KMS-11 (cell line): ENCODE results near the gene TCF23.
A peak's percentile ranks its signal among the peaks of the same experiment; 100 is the strongest.

ENCODE experiments used
- H2AFZ ChIP-seq: fragments of 200-600 bp; sonication (generic); 2 replicates; pipeline ENCODE4 v1.6.1; 2016; ENCODE audit warnings: antibody characterized with exemption, mixed run types, low read depth
- H3K27ac ChIP-seq: fragments of 200-600 bp; sonication (generic); 2 replicates; pipeline ENCODE4 v1.6.1; 2016; ENCODE audit warnings: mild to moderate bottlenecking, mixed run types
- H3K27me3 ChIP-seq: fragments of 200-600 bp; sonication (generic); 2 replicates; pipeline ENCODE4 v1.6.1; 2017; ENCODE audit warnings: mild to moderate bottlenecking, low read depth, mixed run types, moderate library complexity; ENCODE audit not compliant: insufficient read depth
- H3K36me3 ChIP-seq: fragments of 200-600 bp; sonication (generic); 2 replicates; pipeline ENCODE4 v1.6.1; 2017; ENCODE audit warnings: mild to moderate bottlenecking, mixed run types; ENCODE audit not compliant: insufficient read depth
- H3K4me1 ChIP-seq: fragments of 200-600 bp; sonication (generic); 2 replicates; pipeline ENCODE4 v1.6.1; 2016; ENCODE audit warnings: mild to moderate bottlenecking, low read depth, mixed run types; ENCODE audit not compliant: poor library complexity, severe bottlenecking
- H3K4me2 ChIP-seq: fragments of 200-600 bp; sonication (generic); 2 replicates; pipeline ENCODE4 v1.7.0; 2016; ENCODE audit warnings: mild to moderate bottlenecking, mixed run types
- H3K4me3 ChIP-seq: fragments of 200-600 bp; sonication (generic); IDR thresholded peaks from 2 replicates; pipeline ENCODE4 v1.6.1; 2017; ENCODE audit warnings: low read depth, low read length, mixed read lengths; ENCODE audit not compliant: insufficient read depth
- H3K79me2 ChIP-seq: fragments of 200-600 bp; sonication (generic); 2 replicates; pipeline ENCODE4 v1.6.1; 2016; ENCODE audit warnings: low read depth, mixed run types; ENCODE audit not compliant: insufficient read depth
- H3K9ac ChIP-seq: fragments of 200-600 bp; sonication (generic); 2 replicates; pipeline ENCODE4 v1.6.1; 2016; ENCODE audit warnings: mild to moderate bottlenecking, mixed run types
- H4K20me1 ChIP-seq: fragments of 200-600 bp; sonication (generic); 2 replicates; pipeline ENCODE4 v1.6.1; 2016; ENCODE audit warnings: mild to moderate bottlenecking, mixed run types; ENCODE audit not compliant: insufficient read depth
- TF ChIP-seq, protein P1 (sequence below): fragments of 200-600 bp; sonication (generic); conservative IDR thresholded peaks from 2 replicates; pipeline ENCODE4 v1.6.1; 2017; ENCODE audit warnings: low read depth, mild to moderate bottlenecking, antibody characterized with exemption, low read length, moderate library complexity, mixed read lengths

TCF23 gene

DNA sequence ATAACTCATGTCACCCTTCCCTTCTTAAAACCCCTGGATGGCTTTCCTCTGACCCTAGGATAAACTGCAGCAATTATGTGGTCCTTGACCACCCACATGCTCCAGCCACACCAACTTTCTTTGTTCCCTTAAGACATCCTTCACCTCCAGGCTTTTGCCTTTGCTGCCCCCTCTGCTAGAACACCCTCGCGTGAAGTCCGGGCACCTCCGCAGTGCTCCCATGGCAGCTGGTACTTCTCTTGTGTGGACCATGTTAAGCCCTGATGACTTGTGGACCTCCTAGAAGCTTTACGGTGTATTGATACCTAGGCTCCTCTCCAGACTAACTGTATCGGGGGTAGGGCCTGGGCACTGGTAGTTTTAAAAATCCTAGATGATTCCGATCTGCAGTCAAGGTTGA, 26.0 kb upstream of the TCF23 start:
- TF ChIP-seq, protein P1, sequence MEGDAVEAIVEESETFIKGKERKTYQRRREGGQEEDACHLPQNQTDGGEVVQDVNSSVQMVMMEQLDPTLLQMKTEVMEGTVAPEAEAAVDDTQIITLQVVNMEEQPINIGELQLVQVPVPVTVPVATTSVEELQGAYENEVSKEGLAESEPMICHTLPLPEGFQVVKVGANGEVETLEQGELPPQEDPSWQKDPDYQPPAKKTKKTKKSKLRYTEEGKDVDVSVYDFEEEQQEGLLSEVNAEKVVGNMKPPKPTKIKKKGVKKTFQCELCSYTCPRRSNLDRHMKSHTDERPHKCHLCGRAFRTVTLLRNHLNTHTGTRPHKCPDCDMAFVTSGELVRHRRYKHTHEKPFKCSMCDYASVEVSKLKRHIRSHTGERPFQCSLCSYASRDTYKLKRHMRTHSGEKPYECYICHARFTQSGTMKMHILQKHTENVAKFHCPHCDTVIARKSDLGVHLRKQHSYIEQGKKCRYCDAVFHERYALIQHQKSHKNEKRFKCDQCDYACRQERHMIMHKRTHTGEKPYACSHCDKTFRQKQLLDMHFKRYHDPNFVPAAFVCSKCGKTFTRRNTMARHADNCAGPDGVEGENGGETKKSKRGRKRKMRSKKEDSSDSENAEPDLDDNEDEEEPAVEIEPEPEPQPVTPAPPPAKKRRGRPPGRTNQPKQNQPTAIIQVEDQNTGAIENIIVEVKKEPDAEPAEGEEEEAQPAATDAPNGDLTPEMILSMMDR: no peak
- H3K4me2 ChIP-seq: peak overlapping the region; percentile 67; the same call in 1 of the 2 replicates
- no peaks in the 10 kb centered on the region for H3K79me2 ChIP-seq
- no peaks in the 10 kb centered on the region for H4K20me1 ChIP-seq
- H3K27ac ChIP-seq: no peak overlapping the region
- peaks cover 9% of the 10 kb centered on the region for H3K4me1 ChIP-seq
- peak overlapping the region; percentile 78; the same call in 1 of the 2 replicates for H2AFZ ChIP-seq
- H3K9ac ChIP-seq: no peak overlapping the region
- no peak overlapping the region for H3K4me3 ChIP-seq
- H3K27me3 ChIP-seq: no peaks in the 10 kb centered on the region
- no peaks in the 10 kb centered on the region for H3K36me3 ChIP-seq

DNA sequence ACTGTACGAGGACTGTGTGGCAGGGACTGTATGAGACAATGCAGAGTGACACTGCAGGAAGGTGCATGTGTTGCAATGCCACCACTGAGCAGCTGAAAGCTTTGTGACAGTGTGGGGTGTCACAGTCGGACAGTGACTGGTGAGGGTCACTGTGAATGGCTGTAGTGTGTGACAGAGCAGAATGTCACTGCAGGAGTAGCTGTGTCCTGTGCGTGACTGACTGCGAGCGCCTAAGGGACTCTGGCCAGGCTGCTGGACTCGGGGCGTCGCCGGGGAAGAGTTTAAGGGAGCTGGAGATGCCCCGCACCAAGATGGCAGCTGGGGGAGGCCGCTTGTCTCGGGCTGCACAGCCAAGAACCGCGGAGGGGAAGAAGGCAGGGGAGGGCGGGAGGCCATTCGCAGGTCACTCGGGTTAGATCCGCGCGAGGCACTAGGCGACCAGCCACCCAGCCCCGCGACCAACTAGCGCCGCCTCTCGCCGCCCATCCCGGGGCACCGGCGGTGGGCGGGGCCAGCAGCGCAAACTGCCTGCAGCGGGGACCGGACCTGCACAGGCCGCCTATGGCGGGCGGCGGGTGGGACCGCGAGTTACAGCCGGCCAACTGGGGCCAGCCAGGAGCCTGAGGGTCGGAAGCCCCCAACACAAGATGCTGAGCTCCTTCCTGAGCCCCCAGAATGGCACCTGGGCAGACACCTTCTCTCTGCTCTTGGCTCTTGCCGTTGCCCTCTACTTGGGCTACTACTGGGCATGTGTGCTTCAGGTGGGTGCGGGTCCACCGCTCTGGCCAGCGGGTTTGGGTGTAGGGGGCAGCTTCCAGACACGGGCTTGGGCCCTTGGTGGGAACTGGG, 25.3 kb upstream of the TCF23 start, which contains the start of gene ABHD1:
TSS of gene ABHD1 (plus strand) at position 514 of the 849 bp plus-strand sequence. CDS start at position 648, 134 bp downstream.
- Histone ChIP-seq H3K9ac (peak within 1 kb of the TSS; percentile 28; the same call in 1 of the 2 replicates), H4K20me1 (no peaks in the 10 kb centered on the region), H3K36me3 (no peaks in the 10 kb centered on the region), H3K4me1 (peaks cover 9% of the 10 kb centered on the region), H3K27me3 (no peaks in the 10 kb centered on the region), H3K4me3 (peak within 1 kb of the TSS; percentile 72), H2AFZ (peak within 1 kb of the TSS; percentile 78), H3K4me2 (peak within 1 kb of the TSS; percentile 67), H3K27ac (no peak within 1 kb of the TSS), H3K79me2 (no peaks in the 10 kb centered on the region)
- TF ChIP-seq, protein P1: no peak

- Histone ChIP-seq H3K27ac (no peak overlapping the region), H3K36me3 (no peaks in the 10 kb centered on the region), H3K4me1 (peaks cover 9% of the 10 kb centered on the region), H4K20me1 (no peaks in the 10 kb centered on the region), H2AFZ (no peak overlapping the region), H3K9ac (no peak overlapping the region), H3K27me3 (no peaks in the 10 kb centered on the region), H3K4me3 (no peak overlapping the region), H3K79me2 (no peaks in the 10 kb centered on the region), H3K4me2 (no peak overlapping the region)
- TF ChIP-seq, protein P1: no peak
These were observed 23.7 kb upstream of the TCF23 start for GRCh38 chr2:27125104-27125503.

DNA sequence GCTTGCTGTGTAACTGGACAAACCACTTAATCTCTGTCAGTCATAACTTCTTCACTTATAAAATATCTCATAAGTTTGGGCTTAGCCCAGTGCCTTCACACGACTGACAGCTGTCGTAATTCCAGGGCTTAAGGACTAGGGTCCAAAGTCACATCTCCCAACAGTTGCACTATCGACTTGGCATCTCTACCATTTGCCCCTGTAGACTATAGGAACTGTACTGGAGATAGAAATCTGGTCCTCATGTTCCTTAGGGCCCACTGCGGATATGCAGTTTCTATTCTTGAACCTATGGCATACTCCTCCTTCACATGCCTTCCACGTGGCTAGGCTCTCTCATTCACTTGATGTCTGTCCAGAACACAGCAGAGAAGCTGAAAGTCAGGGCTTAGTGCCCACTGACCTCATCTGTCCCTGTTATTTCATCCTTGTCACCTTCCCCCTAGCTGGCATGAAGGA, 22.5 kb upstream of the TCF23 start:
- H3K4me2 ChIP-seq: no peak overlapping the region
- H2AFZ ChIP-seq: no peak overlapping the region
- H4K20me1 ChIP-seq: no peaks in the 10 kb centered on the region
- TF ChIP-seq, protein P1: no peak
- H3K79me2 ChIP-seq: no peaks in the 10 kb centered on the region
- no peak overlapping the region for H3K27ac ChIP-seq
- H3K36me3 ChIP-seq: no peaks in the 10 kb centered on the region
- no peak overlapping the region for H3K9ac ChIP-seq
- no peaks in the 10 kb centered on the region for H3K27me3 ChIP-seq
- peaks cover 9% of the 10 kb centered on the region for H3K4me1 ChIP-seq
- no peak overlapping the region for H3K4me3 ChIP-seq
